GM12892 (cell line): ENCODE data around the gene ADPRHL1.

Source experiments
- DNase-seq: peaks from one replicate; pipeline ENCODE4 v3.0.0; 2011; ENCODE audit not compliant: insufficient read length
- FAIRE-seq: peaks from 2 replicates; lab custom pipeline; 2011; peaks lifted over from hg19 to GRCh38; lab: Jason Lieb, UNC
- POLR2A ChIP-seq: IDR thresholded peaks from 2 replicates; pipeline ENCODE4 v1.6.1; 2011; ENCODE audit warnings: low read depth, low read length, control low read depth
- POLR2AphosphoS5 ChIP-seq: IDR thresholded peaks from 2 replicates; pipeline ENCODE4 v1.6.1; 2011; ENCODE audit warnings: low read depth, low read length, control low read depth
- TAF1 ChIP-seq: IDR thresholded peaks from 2 replicates; pipeline ENCODE4 v1.6.1; 2011; ENCODE audit warnings: low read depth, mild to moderate bottlenecking, control low read depth, low read length, borderline replicate concordance

ADPRHL1 gene

DNA sequence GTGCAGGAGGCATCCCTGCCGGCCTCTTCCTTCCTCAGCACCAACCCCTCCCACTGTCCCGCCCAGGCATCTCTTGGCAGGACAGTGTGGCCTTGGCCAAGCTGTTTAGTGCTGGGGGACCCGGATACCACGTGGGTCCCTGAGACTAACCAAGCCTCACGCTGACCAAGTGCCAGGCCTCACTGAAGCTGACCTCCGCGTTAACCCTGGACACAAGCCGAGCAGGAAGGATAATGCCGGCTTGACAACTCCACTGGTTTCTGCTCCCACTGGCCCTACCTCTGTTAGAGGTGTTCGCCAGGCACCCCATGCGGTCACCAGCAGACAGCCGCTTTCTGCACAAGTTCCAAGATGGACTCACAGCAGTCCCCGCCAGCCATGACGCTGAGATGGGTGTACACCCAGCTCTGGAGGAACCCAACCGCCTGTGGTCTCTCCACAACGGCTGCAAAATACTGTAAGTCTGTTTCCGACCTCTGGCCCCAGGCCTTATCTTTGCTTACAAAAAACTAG, 101.7 kb downstream of the ADPRHL1 start:
- TF ChIP-seq TAF1 (no peak), POLR2A (no peak)
- DNase-seq = no peak
- FAIRE-seq = no peak

DNA sequence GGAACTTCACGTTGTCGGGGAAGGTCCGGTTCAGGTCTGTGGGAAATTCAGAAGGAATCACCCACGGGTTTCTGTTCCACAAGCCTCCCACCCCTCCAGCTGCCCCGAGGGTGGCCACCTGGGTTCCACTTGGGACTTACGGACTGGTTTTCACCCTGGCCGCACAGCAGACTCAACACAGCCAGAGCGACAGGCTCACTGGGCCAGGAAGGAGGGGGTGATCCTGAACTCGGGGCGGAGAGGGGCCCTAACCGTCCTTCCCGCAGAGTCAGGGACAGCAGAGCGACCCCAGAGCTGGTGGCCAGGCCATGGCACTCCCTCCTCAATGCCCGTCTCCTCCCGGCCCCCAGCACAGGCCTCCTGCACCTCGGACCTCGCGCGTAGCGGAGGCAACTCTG, 102.4 kb downstream of the ADPRHL1 start:
- TF ChIP-seq POLR2AphosphoS5 = no peak
- no peak for TF ChIP-seq TAF1
- no peak for TF ChIP-seq POLR2A
- DNase-seq = no peak
- no peak for FAIRE-seq

DNA sequence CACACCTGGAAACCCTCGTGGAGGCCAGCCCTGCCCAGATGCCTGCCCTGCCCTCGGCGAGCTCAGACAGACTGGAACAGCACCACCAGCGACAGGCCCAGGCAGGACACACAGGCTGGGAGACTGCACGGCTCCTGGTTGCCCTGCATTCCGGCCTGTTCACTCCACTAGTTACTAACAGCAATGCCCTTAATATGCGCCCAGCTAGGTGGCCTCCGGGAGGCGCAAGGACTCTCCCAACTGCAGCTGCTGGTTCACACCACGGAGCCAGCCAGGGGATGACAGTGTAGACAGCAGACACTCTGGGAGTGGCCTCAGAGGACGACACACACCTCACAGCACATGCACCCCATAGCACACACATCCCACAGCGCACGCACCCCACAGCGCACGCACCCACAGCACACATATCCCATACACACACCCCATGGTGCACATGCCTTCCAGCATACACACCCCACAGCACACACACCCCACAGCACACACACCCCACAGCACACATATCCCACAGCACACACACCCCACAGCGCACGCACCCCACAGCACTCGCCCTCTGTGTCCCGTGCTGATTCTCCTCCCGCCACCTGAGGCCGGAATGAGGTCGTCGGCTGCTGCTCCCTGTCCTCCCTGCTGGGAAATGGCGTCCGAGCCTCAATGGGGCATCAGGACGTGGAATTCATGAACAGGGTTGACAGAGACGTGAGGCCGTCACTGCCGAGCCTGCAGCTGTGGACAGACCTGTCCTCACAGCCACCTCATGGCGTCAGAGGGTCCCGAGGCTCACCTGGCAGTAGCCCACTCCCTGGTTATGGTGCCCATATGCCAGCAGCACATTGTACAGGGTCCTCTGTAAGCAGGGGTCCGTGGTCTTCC, 103.0 kb downstream of the ADPRHL1 start:
- FAIRE-seq = no peak
- no peak for DNase-seq
- TF ChIP-seq POLR2AphosphoS5 (no peak), TAF1 (no peak), POLR2A (no peak)
